Cardiac fibroblast (primary cell): ENCODE results near the gene LY9.

Experiments
- DNase-seq, 2 donors: peaks; one replicate each; pipeline versions ENCODE4 v3.0.0 to v3.0.0-alpha.2; 2010; ENCODE audit warnings: low read depth in 2 of 2
- H3K4me3 ChIP-seq, 2 donors: replicated peaks in 1 of 2; 1 replicate in 1 of 2; 2 replicates in 1 of 2; pipeline ENCODE4 v1.5.1; 2011; ENCODE audit warnings: low read depth in 2 of 2, low read length in 2 of 2, mild to moderate bottlenecking in 2 of 2, moderate library complexity in 1 of 2
- CTCF ChIP-seq: IDR thresholded peaks from one replicate; pipeline ENCODE4 v1.5.1; 2011; ENCODE audit warnings: low read depth, mild to moderate bottlenecking, low read length, inconsistent platforms

LY9 gene

DNA sequence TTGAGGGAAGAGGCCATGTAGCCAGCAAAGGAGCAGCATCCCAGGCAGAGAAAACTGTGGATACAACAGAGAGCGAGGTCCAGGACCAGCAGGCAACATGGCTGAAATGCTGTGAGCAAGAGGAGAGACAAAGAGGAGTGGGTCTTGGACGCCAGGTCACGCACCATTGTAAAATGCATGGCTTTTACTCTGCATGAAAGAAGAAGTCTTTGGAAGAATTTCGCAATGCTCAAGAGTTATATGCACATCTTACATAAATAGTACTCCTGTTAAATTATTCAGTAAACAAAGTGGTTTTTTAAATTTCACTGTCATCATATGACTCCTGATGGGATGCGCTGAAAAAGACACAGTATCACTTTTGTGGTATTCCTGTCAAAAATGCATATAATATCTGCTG, 63.2 kb downstream of the LY9 start:
- no peak for DNase-seq
- H3K4me3 ChIP-seq: no peak overlapping the region
- TF ChIP-seq CTCF: no peak

DNA sequence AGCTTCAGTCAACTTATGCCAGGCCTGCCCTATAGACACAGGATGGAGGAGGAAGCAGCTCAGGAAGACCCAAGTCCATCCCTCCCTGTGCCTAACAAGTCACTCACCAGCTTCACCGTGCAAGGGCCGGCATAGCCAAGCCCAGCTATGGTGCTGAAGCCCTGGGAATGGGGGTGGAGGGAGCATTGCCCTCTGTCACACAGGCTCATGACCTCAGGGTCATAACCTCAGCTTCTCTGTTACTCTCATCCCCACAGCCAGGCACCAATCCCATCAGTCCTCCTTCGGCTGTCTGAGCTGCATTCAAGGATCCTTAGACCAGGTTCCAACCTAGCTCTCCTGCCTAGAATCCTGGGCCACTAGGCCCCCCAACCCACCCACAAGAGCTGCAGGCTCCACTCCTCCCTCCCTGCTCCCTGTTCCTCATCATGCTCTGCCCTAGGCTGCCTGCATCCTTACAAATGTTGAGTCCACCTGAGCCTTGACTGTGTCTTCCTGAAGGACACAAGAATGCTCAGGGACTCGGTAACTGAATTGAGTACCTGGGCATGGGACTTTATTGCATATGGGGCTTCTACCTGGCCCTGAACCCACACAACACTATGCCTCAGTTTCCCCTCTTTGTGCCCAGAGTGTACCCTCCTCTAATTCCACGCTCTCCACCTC, 65.0 kb downstream of the LY9 start:
- TF ChIP-seq CTCF: no peak
- no peak overlapping the region for H3K4me3 ChIP-seq
- DNase-seq: no peak

DNA sequence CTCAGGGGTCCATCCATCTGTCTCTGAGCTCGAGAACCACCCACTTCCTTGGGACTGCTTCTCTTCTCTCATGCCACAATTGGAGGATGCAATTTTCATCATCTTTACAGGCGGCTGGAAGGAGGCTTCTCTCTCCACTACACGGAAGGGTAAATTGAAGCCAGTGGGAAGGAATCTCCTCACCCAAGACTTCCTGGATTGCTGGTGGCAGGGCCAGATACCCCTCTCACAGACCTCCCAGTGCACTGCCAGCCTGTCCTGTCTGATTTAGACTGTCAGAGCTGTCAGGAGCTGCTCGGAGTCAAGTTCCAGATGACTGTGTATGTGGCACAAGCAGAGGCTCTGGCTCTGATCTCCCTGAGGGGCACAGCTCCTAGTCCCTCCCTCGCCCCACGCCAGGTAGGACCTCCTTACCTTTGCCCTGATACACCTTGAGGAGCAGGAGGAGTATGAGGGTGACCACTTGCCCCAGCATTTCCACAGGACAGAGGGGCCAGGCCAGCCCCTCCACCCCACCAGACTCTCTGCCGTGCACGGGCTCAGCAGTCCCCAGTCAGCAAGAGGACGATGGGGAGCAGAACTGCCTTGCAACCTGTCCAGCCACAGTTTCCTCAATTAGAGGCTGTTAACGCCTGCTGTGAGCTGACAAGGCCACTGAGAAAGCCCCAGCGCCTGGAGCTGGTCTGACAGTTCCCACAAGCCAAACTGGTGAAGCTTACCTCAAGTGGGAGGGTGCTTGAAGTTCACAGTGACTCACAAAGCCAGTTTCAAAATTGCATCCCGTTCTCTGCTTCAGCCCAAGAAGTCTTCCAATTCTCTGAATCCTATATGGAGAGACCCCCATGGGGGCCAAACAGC, 66.5 kb downstream of the LY9 start, which contains the start of gene CD244:
TSS of gene CD244 (minus strand) at position 685 of the 858 bp plus-strand sequence. CDS start at position 475, 210 bp downstream.
- H3K4me3 ChIP-seq: no peak within 1 kb of the TSS
- DNase-seq: peak in 1 of 2 donors; percentile 54
- no peak for TF ChIP-seq CTCF

- TF ChIP-seq CTCF: no peak
- H3K4me3 ChIP-seq: no peak overlapping the region
These were observed 67.2 kb downstream of the LY9 start for GRCh38 chr1:160863061-160863773.

GRCh38 chr1:160863774-160864131, 67.8 kb downstream of the LY9 start:
- no peak overlapping the region for H3K4me3 ChIP-seq
- no peak for TF ChIP-seq CTCF
- DNase-seq: no peak

More at GRCh38 chr1:160863061-160863773, 67.2 kb downstream of the LY9 start:
- no peak for DNase-seq

DNA sequence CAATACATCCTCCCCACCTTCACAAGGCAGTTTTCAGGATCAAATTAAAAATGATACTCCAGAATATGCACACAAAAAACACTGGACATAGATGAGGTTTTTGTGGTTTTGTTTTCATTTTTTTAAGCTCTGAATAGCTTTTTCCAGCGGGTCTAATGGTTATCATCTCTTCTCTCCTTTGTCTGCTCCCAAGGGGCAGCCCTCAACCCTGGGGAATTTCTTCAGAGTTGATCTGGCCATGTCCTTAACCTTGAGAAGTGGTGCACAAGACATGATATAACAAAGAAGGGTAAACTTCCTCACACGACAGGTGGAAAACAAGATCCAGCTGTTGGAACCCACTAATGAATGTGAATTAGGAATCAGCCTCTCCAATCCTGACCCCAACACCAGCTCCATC, 68.2 kb downstream of the LY9 start:
- TF ChIP-seq CTCF: no peak
- no peak overlapping the region for H3K4me3 ChIP-seq
- no peak for DNase-seq
